Measurements from ENCODE around the gene RIIAD1.

- no peak for TF ChIP-seq POLR2A (IDR thresholded peaks at IDR 0.05)
- TF ChIP-seq CTCF (IDR thresholded peaks at IDR 0.05): no peak
These were observed 47.9 kb upstream of the RIIAD1 start for GRCh38 chr1:151673407-151673806.
